ENCODE data around the gene MAGEA8. TPM values are rescaled to one million over a fixed set of nuclear protein-coding genes. Genes with fewer than 3 reads are reported as not detected.

MAGEA8 gene
- total and polyA plus RNA-seq, 10 of the 15 experiments (the other 5 are each of a cell fraction or from before 2014, with no cell fraction given): 0.06 to 0.20 (median 0.13) TPM; not detected in 7

DNA sequence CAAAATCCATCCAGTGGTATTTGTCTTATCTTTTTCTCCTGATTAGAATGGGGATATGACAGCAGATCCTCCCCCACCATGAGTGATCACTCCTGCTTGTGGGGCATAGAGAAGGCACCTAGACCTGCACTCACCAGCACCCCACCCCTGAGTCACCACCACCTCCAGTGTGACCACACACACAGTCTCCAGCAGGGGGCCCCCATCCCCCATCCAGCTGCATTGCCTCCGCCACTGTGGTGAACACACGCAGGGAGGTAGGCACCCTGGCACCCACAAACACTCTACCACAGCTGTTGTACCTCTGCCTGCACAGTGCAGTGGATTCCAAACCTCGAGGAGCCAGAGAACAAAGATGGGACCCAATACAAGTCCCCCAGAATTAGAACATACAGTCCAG lies 9.0 kb upstream of the MAGEA8 start:
- Histone ChIP-seq H3K4me2 (ENCODE audit: control insufficient read depth, insufficient read depth) (no peak overlapping the region), H3K36me3 (ENCODE audit: control insufficient read depth in 2 of 2, insufficient read depth in 2 of 2, low read length in 1 of 2) (no peaks in the 10 kb centered on the region), H4K20me1 (ENCODE audit: control insufficient read depth, insufficient read depth) (no peaks in the 10 kb centered on the region), H3K4me1 (ENCODE audit: control insufficient read depth, insufficient read depth, low read length) (no peaks in the 10 kb centered on the region), H2AFZ (ENCODE audit: control insufficient read depth, low read depth, low read length) (no peak overlapping the region), H3K79me2 (ENCODE audit: control insufficient read depth, insufficient read depth, low read length) (no peaks in the 10 kb centered on the region), H3K9ac (ENCODE audit: control insufficient read depth, insufficient read depth, low read length) (no peak overlapping the region), H3K9me3 (replicated peaks; ENCODE audit: control insufficient read depth, insufficient read depth, low read length) (no peaks in the 10 kb centered on the region; the same call in 2 of the 3 replicates), H3K27me3 (replicated peaks in 1 of 2; ENCODE audit: control insufficient read depth in 2 of 2, insufficient read depth in 2 of 2, low read length in 1 of 2) (no peaks in the 10 kb centered on the region), H3K27ac (ENCODE audit: control insufficient read depth, insufficient read depth) (no peak overlapping the region), H3K4me3 (no peak overlapping the region)
- no peak for FAIRE-seq
- SMC1A ChIA-PET (ENCODE audit: uncharacterized antibody, unreplicated experiment): interaction anchor here (1.4 to 2.0 kb wide), 2 partner anchors 45 to 79 kb away, joined by 6 to 16 read pairs; no protein-coding TSS in a partner anchor
- no TSS peak for BruUV-seq (replicated peaks)
- POLR2A ChIA-PET: interaction anchor here (1.5 kb wide), 1 partner anchor 69 kb away, joined by 3 read pairs; no protein-coding TSS in a partner anchor
- peak; percentile 13 for DNase-seq (ENCODE audit: low read depth, low spot score)
- RAD21 ChIA-PET (ENCODE audit: unreplicated experiment): interaction anchor here (1.4 to 2.0 kb wide), 3 partner anchors 45 to 68 kb away, joined by 3 to 9 read pairs (median 5); partner anchors contain the start of gene EOLA2
- CTCF ChIA-PET: interaction anchor here (0.7 to 1.7 kb wide), 9 partner anchors 18 to 260 kb away, joined by 3 to 12 read pairs (median 3); no protein-coding TSS in a partner anchor
- peak; percentile 98 for ATAC-seq
- 21% methylated on average over 3 of the region's 3 CpGs for WGBS (ENCODE audit: insufficient coverage, insufficient replicate concordance, low lambda C conversion rate, missing lambda C conversion rate)
- intact Hi-C loops (cut with micrococcal nuclease; ENCODE audit: unreplicated experiment) (no loop called here), in situ Hi-C loops (cut with MboI) (no loop called here)
- peak; percentile 67 for TF ChIP-seq RAD21 (IDR thresholded peaks at IDR 0.05; ENCODE audit: insufficient read depth, low read depth, low read length)
- TF ChIP-seq CBX3 (IDR thresholded peaks at IDR 0.05; ENCODE audit: borderline replicate concordance, low read depth): no peak
- TF ChIP-seq, protein P1, sequence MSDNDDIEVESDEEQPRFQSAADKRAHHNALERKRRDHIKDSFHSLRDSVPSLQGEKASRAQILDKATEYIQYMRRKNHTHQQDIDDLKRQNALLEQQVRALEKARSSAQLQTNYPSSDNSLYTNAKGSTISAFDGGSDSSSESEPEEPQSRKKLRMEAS (IDR thresholded peaks at IDR 0.05; ENCODE audit: low read depth, low read length): no peak
- TF ChIP-seq, protein P2, sequence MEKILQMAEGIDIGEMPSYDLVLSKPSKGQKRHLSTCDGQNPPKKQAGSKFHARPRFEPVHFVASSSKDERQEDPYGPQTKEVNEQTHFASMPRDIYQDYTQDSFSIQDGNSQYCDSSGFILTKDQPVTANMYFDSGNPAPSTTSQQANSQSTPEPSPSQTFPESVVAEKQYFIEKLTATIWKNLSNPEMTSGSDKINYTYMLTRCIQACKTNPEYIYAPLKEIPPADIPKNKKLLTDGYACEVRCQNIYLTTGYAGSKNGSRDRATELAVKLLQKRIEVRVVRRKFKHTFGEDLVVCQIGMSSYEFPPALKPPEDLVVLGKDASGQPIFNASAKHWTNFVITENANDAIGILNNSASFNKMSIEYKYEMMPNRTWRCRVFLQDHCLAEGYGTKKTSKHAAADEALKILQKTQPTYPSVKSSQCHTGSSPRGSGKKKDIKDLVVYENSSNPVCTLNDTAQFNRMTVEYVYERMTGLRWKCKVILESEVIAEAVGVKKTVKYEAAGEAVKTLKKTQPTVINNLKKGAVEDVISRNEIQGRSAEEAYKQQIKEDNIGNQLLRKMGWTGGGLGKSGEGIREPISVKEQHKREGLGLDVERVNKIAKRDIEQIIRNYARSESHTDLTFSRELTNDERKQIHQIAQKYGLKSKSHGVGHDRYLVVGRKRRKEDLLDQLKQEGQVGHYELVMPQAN (conservative IDR thresholded peaks at IDR 0.05): no peak
- TF ChIP-seq JUNB (IDR thresholded peaks at IDR 0.05): no peak
- TF ChIP-seq, protein P3, sequence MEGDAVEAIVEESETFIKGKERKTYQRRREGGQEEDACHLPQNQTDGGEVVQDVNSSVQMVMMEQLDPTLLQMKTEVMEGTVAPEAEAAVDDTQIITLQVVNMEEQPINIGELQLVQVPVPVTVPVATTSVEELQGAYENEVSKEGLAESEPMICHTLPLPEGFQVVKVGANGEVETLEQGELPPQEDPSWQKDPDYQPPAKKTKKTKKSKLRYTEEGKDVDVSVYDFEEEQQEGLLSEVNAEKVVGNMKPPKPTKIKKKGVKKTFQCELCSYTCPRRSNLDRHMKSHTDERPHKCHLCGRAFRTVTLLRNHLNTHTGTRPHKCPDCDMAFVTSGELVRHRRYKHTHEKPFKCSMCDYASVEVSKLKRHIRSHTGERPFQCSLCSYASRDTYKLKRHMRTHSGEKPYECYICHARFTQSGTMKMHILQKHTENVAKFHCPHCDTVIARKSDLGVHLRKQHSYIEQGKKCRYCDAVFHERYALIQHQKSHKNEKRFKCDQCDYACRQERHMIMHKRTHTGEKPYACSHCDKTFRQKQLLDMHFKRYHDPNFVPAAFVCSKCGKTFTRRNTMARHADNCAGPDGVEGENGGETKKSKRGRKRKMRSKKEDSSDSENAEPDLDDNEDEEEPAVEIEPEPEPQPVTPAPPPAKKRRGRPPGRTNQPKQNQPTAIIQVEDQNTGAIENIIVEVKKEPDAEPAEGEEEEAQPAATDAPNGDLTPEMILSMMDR (IDR thresholded peaks at IDR 0.05 in 2 of 3, conservative IDR thresholded peaks at IDR 0.05 in 1 of 3; ENCODE audit: control insufficient read depth in 2 of 3, extremely low read depth in 1 of 3, insufficient read depth in 1 of 3, low read depth in 3 of 3, low read length in 3 of 3): peak; percentile 51 to 64 (median 52); a peak in 5 of 6 replicates
- no peak for TF ChIP-seq MEF2B (IDR thresholded peaks at IDR 0.05; ENCODE audit: partially characterized antibody, poor library complexity, severe bottlenecking)
- TF ChIP-seq CREB1 (IDR thresholded peaks at IDR 0.05; ENCODE audit: low read depth): no peak
- TF ChIP-seq RUNX3 (IDR thresholded peaks at IDR 0.05; ENCODE audit: low read length): peak; percentile 78
- 0 out of 2 replicates have a peak, but pooled peaks have one; percentile 41 for TF ChIP-seq CBFB (IDR thresholded peaks at IDR 0.05; ENCODE audit: low read depth)
- TF ChIP-seq MXI1 (IDR thresholded peaks at IDR 0.05; ENCODE audit: low read depth, low read length): no peak
- TF ChIP-seq KAT2A (conservative IDR thresholded peaks at IDR 0.05; ENCODE audit: control insufficient read depth, low read depth, low read length): no peak
- TF ChIP-seq YY1 (IDR thresholded peaks at IDR 0.05; ENCODE audit: low read depth, low read length): 0 out of 2 replicates have a peak, but pooled peaks have one; percentile 21
- peak; percentile 42; the same call in 1 of the 2 replicates for TF ChIP-seq SMC3 (IDR thresholded peaks at IDR 0.05; ENCODE audit: borderline replicate concordance, low read length)
- TF ChIP-seq CBX5 (IDR thresholded peaks at IDR 0.05; ENCODE audit: low read depth): no peak
- TF ChIP-seq TCF3 (IDR thresholded peaks at IDR 0.05; ENCODE audit: borderline replicate concordance, insufficient read depth, low read depth, low read length): 0 out of 2 replicates have a peak, but pooled peaks have one; percentile 18
- no peak for TF ChIP-seq NBN (IDR thresholded peaks at IDR 0.05)
- TF ChIP-seq CHD4 (IDR thresholded peaks at IDR 0.05): no peak
